ENCODE results near the gene ABHD2. TPM values are rescaled to one million over a fixed set of nuclear protein-coding genes. Genes with fewer than 3 reads are reported as not detected.

The ABHD2 gene
- total RNA-seq, 1 donor from 2014 or later: 50.5 TPM

DNA sequence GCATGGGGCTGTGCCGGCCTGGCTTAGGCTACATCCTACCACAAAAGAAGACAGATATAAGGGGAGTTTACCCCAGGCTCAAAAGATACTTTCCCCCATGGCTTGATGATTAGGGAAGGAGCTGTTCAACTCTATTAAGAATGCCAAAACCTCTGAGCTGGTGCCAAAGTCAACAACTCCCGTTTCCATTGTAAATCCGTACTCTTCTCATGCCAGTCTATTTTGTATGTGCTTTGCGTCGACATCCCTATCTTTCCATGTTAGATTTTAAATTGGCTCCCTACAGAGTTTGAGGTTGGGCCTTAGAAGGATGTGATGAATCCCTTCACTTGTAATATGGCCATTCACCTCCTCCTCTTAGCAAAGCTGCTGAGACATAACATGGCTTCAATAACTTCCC is 86.2 kb downstream of the ABHD2 start:
- Mint-ChIP-seq H3K4me1 (ENCODE audit: low read depth) (peaks cover 21% of the 10 kb centered on the region), H3K27me3 (ENCODE audit: low read depth) (no peaks in the 10 kb centered on the region), H3K27ac (ENCODE audit: unreplicated experiment) (no peak overlapping the region), H3K4me3 (ENCODE audit: unreplicated experiment) (no peak overlapping the region), H3K36me3 (ENCODE audit: low read depth) (peaks cover 8% of the 10 kb centered on the region), H3K9me3 (ENCODE audit: low read depth) (no peaks in the 10 kb centered on the region)
- TF ChIP-seq, protein P1, sequence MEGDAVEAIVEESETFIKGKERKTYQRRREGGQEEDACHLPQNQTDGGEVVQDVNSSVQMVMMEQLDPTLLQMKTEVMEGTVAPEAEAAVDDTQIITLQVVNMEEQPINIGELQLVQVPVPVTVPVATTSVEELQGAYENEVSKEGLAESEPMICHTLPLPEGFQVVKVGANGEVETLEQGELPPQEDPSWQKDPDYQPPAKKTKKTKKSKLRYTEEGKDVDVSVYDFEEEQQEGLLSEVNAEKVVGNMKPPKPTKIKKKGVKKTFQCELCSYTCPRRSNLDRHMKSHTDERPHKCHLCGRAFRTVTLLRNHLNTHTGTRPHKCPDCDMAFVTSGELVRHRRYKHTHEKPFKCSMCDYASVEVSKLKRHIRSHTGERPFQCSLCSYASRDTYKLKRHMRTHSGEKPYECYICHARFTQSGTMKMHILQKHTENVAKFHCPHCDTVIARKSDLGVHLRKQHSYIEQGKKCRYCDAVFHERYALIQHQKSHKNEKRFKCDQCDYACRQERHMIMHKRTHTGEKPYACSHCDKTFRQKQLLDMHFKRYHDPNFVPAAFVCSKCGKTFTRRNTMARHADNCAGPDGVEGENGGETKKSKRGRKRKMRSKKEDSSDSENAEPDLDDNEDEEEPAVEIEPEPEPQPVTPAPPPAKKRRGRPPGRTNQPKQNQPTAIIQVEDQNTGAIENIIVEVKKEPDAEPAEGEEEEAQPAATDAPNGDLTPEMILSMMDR (IDR thresholded peaks at IDR 0.05): no peak
- no peak for DNase-seq (ENCODE audit: low spot score)

DNA sequence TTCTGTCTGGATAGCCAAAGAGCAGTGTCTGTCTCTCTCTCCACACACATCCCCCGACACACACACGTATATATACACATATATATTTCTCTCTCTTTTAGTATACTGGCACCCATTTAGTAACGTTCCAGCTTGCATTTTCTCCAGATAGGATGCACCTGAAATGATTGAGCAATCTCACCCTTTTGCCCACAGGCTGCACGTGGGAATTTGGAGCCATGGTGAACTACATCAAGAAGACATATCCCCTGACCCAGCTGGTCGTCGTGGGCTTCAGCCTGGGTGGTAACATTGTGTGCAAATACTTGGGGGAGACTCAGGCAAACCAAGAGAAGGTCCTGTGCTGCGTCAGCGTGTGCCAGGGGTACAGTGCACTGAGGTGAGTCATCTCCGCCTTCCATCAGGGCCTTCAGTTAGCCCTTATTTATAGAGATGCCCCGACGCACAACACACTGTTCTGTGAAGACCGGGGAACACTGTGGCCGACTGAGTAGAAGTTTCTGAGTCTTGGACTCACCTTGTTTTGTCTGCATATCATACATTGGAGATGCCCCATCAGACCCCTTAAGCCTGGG is 87.4 kb downstream of the ABHD2 start:
- TF ChIP-seq, protein P1 (IDR thresholded peaks at IDR 0.05): no peak
- Mint-ChIP-seq H3K36me3 (ENCODE audit: low read depth) (peaks cover 8% of the 10 kb centered on the region), H3K4me3 (ENCODE audit: unreplicated experiment) (no peak overlapping the region), H3K4me1 (ENCODE audit: low read depth) (peaks cover 28% of the 10 kb centered on the region), H3K27me3 (ENCODE audit: low read depth) (no peaks in the 10 kb centered on the region), H3K9me3 (ENCODE audit: low read depth) (no peaks in the 10 kb centered on the region), H3K27ac (ENCODE audit: unreplicated experiment) (no peak overlapping the region)
- no peak for DNase-seq (ENCODE audit: low spot score)

DNA sequence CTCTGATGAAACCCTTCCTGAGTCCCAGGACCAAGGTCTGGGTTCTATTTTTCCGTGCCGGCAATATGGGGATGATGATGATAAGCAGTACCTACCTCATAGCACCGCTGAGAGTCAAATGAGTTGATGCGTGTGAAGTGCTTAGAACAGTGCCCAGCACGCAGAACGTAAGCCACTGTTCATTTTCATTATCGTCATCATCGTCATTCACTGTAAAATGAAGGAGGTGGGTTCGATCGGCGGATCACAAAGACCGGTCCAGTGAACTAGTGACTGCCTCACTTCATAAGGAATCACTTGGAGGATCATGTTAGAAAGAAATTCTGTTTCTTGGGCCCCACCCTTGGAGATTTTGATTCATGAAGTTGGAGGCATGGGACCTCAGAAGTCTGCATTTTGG is 88.9 kb downstream of the ABHD2 start:
- no peak overlapping the region for H3K4me3 Mint-ChIP-seq (ENCODE audit: unreplicated experiment)
- no peak for DNase-seq (ENCODE audit: low spot score)
- TF ChIP-seq, protein P1 (IDR thresholded peaks at IDR 0.05): no peak
- H3K9me3 Mint-ChIP-seq (ENCODE audit: low read depth): no peaks in the 10 kb centered on the region
- H3K4me1 Mint-ChIP-seq (ENCODE audit: low read depth): peaks cover 28% of the 10 kb centered on the region
- peak overlapping the region; percentile 87 for H3K27ac Mint-ChIP-seq (ENCODE audit: unreplicated experiment)
- H3K36me3 Mint-ChIP-seq (ENCODE audit: low read depth): peaks cover 8% of the 10 kb centered on the region
- H3K27me3 Mint-ChIP-seq (ENCODE audit: low read depth): no peaks in the 10 kb centered on the region

DNA sequence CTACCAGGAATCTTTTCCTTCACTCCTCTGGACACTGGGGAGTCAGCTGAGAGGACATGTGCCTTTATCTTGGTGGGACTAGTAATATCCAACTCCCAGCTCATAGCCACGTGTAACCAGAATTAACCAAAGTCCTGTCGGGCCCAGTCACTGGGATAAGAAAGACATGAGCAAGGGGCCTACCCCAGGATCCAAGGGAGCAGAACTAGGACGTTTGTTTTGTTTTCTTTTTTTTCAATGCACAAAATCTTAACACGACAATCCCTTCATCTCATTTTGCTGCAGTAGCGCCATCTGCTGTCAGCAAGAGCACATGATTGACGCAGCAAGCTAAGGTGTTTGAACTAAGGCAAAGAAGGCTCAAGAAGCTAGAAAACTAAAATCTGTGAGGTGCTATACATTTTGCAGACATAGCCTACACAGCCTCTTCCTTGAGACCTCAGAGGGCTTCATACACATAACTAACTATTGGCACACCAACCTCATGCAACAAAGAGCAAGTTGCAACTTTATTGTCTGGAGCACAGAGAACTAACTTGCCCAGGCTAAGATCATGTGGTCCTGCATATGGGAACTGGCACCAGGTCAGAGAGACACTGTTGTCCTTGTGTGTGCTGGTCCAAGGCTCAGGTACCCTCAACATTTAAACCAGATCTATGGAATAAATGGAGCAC is 89.5 kb downstream of the ABHD2 start:
- Mint-ChIP-seq H3K27ac (ENCODE audit: unreplicated experiment) (peak overlapping the region; percentile 87), H3K9me3 (ENCODE audit: low read depth) (no peaks in the 10 kb centered on the region), H3K4me3 (ENCODE audit: unreplicated experiment) (no peak overlapping the region), H3K36me3 (ENCODE audit: low read depth) (peaks cover 10% of the 10 kb centered on the region), H3K27me3 (ENCODE audit: low read depth) (no peaks in the 10 kb centered on the region), H3K4me1 (ENCODE audit: low read depth) (peaks cover 28% of the 10 kb centered on the region)
- TF ChIP-seq, protein P1 (IDR thresholded peaks at IDR 0.05): peak; percentile 98
- no peak for DNase-seq (ENCODE audit: low spot score)

DNA sequence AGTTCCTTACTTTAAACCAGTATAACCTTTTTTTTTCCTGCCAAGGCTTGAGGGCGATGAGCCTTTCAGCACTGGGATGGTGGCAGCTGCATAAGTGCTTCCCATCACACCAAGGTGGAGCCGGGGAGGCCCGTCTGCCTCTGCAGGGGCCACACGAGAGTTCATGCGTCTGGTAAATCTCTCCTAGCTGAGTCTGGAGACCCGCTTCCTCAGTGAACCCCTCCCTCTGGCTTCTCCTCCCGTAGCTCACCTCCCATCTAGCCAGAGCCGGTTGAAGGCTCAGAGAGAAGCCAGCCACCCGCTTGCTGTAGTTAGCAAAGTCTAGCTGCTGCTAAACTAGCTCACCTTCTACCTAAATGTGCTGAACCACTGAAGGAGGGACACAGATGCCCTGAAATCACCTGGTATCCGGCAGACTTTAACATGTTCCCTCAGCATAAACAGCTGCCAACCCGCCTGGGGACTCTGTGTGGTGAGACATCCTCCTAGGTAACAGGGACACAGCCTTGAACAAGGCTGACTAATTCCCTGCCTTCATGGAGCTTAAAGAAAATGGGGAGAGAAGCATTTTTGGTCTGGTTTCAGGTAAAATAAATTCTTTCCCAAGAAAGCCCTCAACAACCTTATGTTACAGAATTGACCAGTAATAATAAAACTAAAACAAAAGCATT is 90.2 kb downstream of the ABHD2 start:
- no peak overlapping the region for H3K4me3 Mint-ChIP-seq (ENCODE audit: unreplicated experiment)
- no peaks in the 10 kb centered on the region for H3K9me3 Mint-ChIP-seq (ENCODE audit: low read depth)
- H3K27ac Mint-ChIP-seq (ENCODE audit: unreplicated experiment): no peak overlapping the region
- TF ChIP-seq, protein P1 (IDR thresholded peaks at IDR 0.05): no peak
- no peak for DNase-seq (ENCODE audit: low spot score)
- no peaks in the 10 kb centered on the region for H3K27me3 Mint-ChIP-seq (ENCODE audit: low read depth)
- H3K36me3 Mint-ChIP-seq (ENCODE audit: low read depth): peaks cover 10% of the 10 kb centered on the region
- H3K4me1 Mint-ChIP-seq (ENCODE audit: low read depth): peaks cover 28% of the 10 kb centered on the region

Measured in chondrocyte (in vitro differentiated cells).